ENCODE data around the gene IFNGR1.
"Not testable (repeated sequence)": the region's sequence is repeated elsewhere in the genome, so short reads cannot be mapped to it uniquely, and the experiment has no call there.

IFNGR1 gene

DNA sequence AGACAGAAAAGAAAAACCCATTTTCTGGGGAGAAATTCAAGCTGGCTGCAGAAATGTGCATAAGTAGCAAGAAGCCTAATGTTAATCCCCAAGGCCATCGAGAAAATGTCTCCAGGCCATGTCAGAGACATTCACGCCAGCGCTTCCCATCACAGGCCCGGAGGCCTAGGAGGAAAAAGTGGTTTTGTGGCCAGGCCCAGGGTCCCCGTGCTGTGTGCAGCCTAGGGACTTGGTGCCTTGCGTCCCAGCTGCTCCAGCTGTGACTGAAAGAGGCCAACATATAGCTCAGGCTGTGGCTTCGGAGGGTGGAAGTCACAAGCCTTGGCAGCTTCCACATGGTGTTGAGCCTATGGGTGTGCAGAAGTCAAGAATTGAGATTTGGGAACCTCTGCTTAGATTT, 10.9 kb downstream of the IFNGR1 start:
- no peak for DNase-seq

DNA sequence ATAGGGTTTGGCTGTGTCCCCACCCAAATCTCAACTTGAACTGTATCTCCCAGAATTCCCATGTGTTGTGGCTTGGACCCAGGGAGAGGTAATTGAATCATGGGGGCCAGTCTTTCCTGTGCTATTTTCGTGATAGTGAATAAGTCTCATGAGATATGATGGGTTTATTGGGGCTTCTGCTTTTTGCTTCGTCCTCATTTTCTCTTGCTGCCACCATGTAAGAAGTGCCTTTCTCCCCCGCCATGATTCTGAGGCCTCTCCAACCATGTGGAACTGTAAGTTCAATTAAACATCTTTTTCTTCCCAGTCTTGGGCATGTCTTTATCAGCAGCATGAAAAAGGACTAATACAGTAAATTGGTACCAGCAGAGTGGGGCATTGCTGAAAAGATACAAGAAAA, 11.7 kb downstream of the IFNGR1 start:
- not testable (repeated sequence) for DNase-seq

GRCh38 chr6:137206577-137206976, 12.6 kb downstream of the IFNGR1 start:
- DNase-seq, result no peak

DNA sequence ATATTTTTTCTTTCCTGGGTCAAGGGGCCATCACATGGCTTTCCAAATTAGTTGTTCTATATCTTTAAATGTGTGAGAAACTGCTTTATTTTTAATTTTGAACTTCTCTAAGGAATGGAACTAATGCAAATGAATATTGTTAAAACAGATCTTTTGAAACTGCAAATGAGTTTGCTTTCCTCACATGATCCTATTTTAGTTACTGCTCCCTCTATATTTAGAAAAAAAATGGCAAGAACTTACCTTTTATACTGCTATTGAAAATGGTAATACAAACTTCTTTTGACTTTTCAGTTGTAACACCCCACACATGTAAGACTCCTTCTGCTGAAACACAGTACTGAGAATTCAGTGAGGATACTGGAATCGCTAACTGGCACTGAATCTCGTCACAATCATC, 15.9 kb downstream of the IFNGR1 start:
- DNase-seq, result no peak

DNA sequence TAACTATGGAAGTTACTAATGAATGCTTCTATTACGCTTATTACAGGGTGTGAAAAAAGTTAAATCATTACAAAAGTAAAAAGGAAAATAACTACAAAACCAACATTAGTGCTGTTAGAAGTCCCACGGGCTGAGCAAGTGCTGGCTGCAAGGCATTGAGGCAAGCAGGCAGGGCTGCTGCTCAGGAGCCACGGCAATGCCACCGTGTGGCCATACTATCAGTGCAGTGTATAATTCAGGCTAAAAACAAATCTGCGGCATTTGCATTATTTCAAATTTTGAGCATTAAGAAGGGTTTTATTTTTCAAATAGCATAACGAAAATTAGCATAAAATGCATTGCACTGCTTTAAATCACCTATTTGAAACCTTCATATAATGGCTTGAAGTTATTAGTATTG, 17.1 kb downstream of the IFNGR1 start:
- no peak for DNase-seq

DNA sequence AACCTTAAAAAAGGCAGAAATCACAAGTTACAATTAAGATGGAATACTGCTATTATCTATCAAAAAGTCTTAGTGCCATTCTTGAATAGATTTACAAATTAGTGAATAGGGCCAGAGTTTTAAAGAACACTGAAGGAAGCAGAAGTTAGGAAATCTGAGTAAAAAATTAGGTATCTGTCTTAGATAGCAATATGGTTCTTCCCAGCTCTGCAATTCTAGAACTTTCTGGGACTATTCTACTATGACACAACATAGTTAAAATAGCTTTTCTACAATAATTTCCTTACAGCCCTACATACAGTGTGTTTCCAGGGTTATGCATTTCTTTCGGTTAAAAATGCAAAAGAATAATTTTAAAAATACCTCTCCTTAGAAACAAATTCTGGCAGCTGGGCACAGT, 18.2 kb downstream of the IFNGR1 start:
- DNase-seq, result no peak

DNA sequence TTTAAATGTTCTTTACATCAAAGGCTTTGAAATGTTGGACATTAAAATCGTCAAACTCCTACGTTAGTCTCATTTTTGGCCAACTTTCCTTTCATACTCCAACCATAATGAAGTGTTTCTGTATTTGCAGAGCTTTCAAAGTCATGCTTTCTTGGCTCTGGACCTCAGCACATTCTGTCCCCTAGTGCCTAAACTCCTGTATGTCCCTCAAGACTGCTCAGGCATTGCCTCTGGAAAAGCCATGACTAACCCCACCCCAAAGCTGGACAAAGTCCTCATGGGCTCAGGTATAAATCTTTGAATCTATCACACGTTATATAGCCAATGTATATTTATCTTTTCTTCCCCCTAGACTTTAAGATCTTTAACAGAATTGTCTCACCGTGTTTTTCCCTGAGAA, 18.9 kb downstream of the IFNGR1 start:
- DNase-seq, result no peak

DNA sequence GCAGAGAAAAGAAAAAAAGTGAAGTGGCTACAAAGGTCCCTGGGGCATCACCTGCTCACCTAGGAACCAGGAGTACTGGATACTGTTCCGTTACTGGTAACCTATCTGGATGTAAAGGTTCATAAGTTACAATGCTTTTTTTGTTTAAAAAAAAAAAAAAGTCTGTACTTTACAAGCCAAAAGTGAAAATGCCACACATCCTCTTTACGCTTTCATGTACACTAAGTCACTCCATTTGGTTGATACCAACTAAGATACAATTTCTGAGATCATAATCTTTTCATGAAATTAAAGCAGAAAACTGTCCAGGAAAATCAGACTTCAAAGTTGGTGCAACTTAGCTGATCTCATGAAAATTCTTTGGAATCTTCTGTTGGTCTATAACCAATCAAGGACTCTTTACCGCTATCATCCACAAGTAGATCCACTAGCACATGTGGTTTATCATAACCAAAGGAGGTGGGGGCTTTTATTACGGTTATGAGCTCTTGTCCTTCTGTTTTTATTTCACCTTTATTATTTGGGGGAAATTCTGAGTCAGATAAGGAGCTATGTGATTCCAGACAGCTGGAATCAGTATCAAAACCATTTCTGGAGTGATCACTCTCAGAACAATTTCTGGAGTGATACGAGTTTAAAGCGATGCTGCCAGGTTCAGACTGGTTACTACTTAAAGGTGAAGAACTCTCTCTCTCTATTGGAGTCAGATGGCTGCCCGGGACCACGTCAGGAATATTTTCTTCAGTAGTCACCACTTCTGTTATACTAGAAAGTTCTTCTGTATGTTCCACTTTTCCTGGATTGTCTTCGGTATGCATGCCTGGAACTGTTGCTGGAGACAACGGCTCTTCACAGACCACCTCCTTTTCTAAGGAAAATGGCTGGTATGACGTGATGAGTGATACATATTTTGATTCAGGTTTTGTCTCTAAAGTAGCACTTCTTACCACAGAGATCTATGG, 21.2 kb downstream of the IFNGR1 start:
- DNase-seq, result no peak

- DNase-seq, result no peak
Measured at GRCh38 chr6:137193256-137194070, 25.7 kb downstream of the IFNGR1 start.

DNA sequence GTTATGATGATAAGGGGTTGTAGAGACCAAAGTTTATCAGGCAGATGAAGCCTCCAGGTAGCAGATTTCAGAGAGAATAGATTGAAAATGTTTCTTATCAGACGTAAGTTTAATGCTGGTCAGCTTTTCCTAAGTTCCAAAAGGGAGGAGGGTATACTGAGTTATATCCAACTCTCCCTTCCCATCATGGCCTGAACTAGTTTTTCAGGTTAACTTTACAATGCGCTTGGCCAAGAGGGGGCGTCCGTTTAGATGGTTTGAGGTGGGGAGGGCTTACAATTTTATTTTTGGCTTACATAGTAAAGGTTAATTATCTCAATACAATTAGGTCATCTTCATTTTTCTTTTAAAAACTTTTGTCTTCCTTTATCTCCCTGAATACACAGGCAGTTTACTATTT, 26.4 kb downstream of the IFNGR1 start:
- DNase-seq, result no peak

DNA sequence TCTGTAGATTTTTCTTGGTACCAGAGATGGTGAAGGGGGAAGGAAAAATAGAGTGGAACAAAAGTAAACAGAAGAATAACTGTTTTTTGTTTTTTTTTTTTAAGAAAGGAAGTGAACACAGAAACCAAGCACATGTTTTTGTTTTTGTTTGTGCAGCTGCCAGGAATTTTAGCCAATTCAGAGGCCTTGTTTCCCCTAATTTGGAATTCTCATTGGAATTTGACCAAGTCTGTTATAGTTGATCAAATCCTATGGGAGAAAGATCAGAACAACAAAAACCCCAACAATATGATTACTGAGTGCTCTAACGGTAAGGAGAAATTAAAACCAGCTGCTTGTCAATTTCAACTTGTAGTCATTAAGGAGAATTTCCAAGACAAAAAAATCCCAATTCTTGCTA, 27.5 kb downstream of the IFNGR1 start:
- no peak for DNase-seq

DNA sequence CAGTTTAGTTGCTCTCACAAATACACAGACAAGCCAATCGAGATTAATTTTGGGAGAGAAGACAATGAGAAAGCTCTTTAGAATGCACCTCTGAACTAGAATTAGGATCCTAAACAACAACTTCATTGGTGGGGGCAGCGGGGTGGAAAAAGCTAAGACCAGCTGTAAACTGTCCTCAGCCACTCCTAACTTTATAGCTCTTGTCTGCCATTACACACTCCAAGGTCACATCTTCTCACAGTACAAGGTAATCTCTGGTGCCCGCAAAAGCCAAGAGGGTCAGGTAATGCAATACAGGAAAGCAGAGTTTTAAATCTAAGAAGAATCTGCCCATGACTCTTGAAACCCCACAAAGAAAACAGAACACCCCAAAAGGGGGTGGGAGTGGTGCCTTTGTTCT, 27.9 kb downstream of the IFNGR1 start:
- no peak for DNase-seq

- no peak for DNase-seq
Measured at GRCh38 chr6:137190583-137191094, 28.5 kb downstream of the IFNGR1 start.

DNA sequence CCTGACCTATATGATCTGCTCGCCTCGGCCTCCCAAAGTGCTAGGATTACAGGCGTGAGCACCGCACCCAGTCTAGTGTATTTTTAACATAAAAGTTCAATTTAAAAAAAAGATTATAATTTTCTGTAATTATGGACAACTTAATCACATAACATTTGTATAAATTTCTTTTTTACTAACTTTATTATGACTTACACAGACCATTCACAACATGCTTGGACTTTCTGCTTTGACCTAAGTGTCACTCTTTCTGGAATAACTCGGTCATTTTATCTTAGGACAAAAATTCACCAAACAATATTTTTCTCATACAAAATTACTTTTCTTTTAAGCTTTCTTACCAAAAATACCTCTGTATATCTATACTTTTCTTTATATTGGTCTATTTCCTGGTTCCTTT, 30.3 kb downstream of the IFNGR1 start:
- no peak for DNase-seq

- DNase-seq, result no peak
Measured at GRCh38 chr6:137185290-137185689, 33.9 kb downstream of the IFNGR1 start.

DNA sequence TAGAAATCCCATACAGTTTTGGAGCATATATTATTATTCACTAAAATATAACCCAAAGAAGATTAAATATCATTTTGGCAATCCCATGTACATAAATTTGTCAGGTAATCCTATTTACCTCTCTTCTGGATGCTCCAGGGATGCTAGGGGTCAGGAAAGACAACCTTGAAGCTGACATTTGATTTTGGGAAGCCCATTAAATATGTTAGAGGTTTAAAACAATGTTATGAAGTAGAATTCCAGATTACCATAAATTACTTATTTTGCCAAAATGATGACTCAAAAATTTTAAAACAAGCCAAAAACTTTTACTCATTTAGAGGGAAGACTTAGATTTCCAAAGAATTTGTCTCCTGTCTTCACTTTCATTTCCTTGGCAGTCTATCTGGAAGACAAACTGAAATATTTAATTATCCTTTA, 36.5 kb downstream of the IFNGR1 start:
- no peak for DNase-seq

DNA sequence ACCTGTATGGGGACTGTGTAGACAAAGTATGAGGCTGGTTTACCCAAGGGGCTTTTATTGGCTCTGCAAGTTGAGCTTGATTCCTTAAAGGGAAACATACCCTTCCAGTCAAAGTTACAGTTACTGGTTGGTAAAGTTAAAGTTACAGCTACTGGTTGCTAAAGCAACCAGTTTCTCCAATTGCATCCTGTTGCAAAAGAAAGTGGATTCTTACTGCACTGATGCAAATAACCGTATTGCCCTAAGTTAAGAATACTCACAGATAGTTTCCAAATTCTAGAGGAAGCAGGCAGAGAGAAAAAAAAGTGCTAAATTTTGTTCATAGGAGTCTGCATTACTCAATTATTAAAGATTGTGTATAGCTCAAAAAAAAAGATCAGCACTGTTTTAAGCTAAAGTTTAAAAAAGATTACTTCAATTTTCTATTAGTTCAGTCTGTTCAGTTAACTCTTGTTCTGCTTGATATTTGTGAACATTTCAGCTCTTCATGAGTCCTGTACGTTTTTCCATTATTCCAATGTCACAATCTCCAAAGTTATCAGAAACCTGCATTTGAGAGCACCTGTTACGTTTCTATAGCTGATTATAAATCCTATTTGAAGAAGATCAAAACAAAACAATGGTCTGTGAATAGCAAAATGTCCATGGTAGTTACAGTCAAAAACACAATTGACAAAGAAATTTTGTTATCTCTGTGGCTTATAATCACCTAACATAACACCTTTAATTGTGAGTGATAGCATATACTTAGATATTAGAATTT, 37.1 kb downstream of the IFNGR1 start:
- DNase-seq, result no peak

DNA sequence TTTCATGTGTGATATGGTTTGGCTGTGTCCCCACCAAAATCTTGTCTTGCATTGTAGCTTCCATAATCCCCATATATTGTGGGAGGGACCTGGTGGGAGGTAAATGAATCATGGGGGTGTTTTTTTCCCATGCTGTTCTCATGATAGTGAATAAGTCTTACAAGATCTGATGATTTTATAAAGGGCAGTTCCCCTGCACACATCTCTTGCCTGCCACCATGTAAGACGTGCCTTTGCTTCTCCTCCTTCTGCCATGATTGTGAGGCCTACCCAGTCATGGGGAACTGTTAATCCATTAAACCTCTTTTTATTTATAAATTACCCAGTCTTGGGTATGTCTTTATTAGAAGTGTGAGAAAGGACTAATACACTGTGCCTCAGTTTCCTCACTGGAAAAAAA, 41.6 kb downstream of the IFNGR1 start:
- no peak for DNase-seq

- no peak for DNase-seq
Measured at GRCh38 chr6:137176729-137177128, 42.5 kb downstream of the IFNGR1 start.

- DNase-seq, result no peak
Measured at GRCh38 chr6:137175868-137176245, 43.3 kb downstream of the IFNGR1 start.

DNA sequence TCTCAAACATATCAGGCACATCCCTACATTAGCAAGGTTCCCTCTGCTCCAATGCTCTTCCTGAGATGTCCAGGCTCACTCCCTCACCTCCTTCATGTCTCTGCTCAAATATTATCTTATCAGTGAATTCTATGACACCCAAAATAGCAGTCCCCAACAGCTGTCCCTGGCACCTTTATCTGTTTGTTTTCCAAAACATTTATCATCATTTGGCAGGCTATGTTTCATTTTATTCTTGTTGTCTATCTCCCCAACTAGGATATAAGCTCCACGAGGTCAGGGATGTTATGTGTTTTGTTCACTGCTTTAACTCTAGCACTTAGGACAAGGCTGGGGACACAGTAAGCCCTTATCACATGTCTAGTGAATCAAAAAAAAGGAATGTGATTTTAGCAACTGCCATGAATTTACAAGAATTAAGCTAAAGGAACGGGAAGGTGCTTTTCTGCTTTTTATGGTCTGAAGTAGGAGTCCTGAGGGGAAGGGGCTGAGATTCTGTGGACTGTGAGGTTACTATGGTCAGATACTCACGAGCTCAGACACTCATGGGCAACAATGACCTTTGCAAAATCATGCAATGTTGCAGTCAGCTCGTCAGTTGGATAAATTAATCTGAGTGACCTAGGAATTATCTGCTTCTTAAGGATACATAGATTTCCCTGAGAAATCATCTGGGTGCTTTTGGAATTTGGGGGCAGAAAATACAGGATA, 43.9 kb downstream of the IFNGR1 start:
- DNase-seq, result no peak

- no peak for DNase-seq
Measured at GRCh38 chr6:137173501-137173900, 45.7 kb downstream of the IFNGR1 start, which contains the start of gene IL22RA2. IL22RA2 (minus strand) TSS chr6:137173644; CDS start chr6:137161749, 11,895 bp downstream.
